ENCODE results near the gene ZNF391. TPM values are rescaled to one million over a fixed set of nuclear protein-coding genes. Genes with fewer than 3 reads are reported as not detected.

ZNF391 gene
- total and polyA plus RNA-seq, 2 donors: 2.6 to 6.9 TPM

GRCh38 chr6:27439371-27439770 lies 50.8 kb downstream of the ZNF391 start:
- Histone ChIP-seq H3K27ac (ENCODE audit: low read depth) (no peak overlapping the region), H3K4me1 (ENCODE audit: insufficient read depth) (no peaks in the 10 kb centered on the region), H3K4me3 (ENCODE audit: low read depth, low read length) (no peak overlapping the region), H3K36me3 (ENCODE audit: insufficient read depth) (no peaks in the 10 kb centered on the region)
- WGBS: 97% methylated on average over 4 of the region's 4 CpGs
- no peak for DNase-seq (ENCODE audit: extremely low spot score)

- Histone ChIP-seq H3K4me1 (ENCODE audit: insufficient read depth) (no peaks in the 10 kb centered on the region), H3K27ac (ENCODE audit: low read depth) (no peak overlapping the region), H3K36me3 (ENCODE audit: insufficient read depth) (no peaks in the 10 kb centered on the region), H3K4me3 (ENCODE audit: low read depth, low read length) (no peak overlapping the region)
- 90% methylated on average over 3 of the region's 3 CpGs for WGBS
- DNase-seq (ENCODE audit: extremely low spot score): no peak
Observed at GRCh38 chr6:27441001-27441400, 52.4 kb downstream of the ZNF391 start.

DNA sequence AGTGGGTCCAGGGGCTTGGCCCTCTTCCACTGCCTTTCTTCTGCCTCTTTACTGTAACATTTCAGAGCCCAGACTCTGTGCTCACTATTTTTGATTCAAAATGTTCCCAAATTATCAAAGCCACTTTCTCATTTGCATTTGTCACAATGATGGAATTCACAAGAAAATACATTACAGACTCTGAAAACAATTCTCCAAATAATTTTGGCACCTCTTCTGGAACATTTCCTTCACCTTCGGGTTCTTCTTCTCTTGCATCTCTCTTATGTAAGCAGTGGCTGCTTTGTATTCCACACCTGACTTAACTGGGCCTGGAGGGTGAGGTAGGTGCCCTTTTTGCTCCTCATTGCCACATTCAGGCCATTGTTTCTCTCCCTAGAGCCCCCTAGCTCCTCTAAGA lies 54.4 kb downstream of the ZNF391 start:
- no peak for DNase-seq (ENCODE audit: extremely low spot score)
- WGBS: 93% methylated on average over 1 of the region's 1 CpG
- Histone ChIP-seq H3K36me3 (ENCODE audit: insufficient read depth) (no peaks in the 10 kb centered on the region), H3K4me1 (ENCODE audit: insufficient read depth) (no peaks in the 10 kb centered on the region), H3K27ac (ENCODE audit: low read depth) (no peak overlapping the region), H3K4me3 (ENCODE audit: low read depth, low read length) (no peak overlapping the region)

- no peaks in the 10 kb centered on the region for H3K4me1 ChIP-seq (ENCODE audit: insufficient read depth)
- H3K4me3 ChIP-seq (ENCODE audit: low read depth, low read length): no peak overlapping the region
- no peak overlapping the region for H3K27ac ChIP-seq (ENCODE audit: low read depth)
- WGBS: 100% methylated on average over 1 of the region's 1 CpG
- H3K36me3 ChIP-seq (ENCODE audit: insufficient read depth): peaks cover 10% of the 10 kb centered on the region
- DNase-seq (ENCODE audit: extremely low spot score): no peak
Observed at GRCh38 chr6:27448456-27448855, 59.9 kb downstream of the ZNF391 start.

DNA sequence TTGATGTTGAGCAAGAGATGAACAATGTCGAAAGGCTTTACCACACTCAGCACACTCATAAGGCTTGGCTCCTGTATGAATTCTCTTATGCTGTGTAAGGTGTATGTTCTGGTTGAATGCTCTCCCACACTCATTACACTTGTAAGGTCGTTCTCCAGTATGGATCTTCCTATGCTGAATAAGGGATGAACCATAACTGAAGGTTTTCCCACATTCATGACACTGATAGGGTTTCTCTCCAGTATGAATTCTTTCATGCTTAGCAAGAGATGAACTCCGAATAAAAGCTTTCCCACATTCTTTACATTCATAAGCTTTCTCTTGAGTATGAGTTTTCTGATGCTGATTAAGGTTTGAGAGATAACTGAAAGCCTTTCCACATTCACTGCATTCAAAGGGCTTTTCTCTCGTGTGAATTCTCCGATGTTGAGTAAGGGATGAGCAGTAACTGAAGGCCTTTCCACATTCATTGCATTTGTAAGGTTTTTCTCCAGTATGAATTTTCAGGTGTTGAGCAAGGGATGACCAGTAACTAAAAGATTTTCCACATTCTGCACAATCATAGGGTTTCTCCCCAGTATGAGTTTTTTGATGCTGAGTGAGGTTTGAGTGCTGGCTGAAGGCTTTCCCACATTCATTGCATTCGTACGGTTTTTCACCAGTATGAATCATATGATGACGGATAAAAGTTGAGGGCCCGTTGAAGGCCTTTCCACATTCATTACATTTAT lies 63.3 kb downstream of the ZNF391 start:
- Histone ChIP-seq H3K36me3 (ENCODE audit: insufficient read depth) (peaks cover 29% of the 10 kb centered on the region), H3K27ac (ENCODE audit: low read depth) (no peak overlapping the region), H3K4me3 (ENCODE audit: low read depth, low read length) (no peak overlapping the region), H3K4me1 (ENCODE audit: insufficient read depth) (no peaks in the 10 kb centered on the region)
- WGBS: 98% methylated on average over 9 of the region's 9 CpGs
- no peak for DNase-seq (ENCODE audit: extremely low spot score)

GRCh38 chr6:27452496-27452897 lies 63.9 kb downstream of the ZNF391 start:
- Histone ChIP-seq H3K4me1 (ENCODE audit: insufficient read depth) (no peaks in the 10 kb centered on the region), H3K36me3 (ENCODE audit: insufficient read depth) (peaks cover 33% of the 10 kb centered on the region), H3K27ac (ENCODE audit: low read depth) (no peak overlapping the region), H3K4me3 (ENCODE audit: low read depth, low read length) (no peak overlapping the region)
- WGBS: over 99% methylated on average over 3 of the region's 3 CpGs
- no peak for DNase-seq (ENCODE audit: extremely low spot score)

Small RNAs within 50 kb of the gene (small RNA-seq; reads per million reads assigned to genes)
- gene MCFD2P1: not detected

Other genes with a start within 250 kb of the ZNF391 start
- 2.0 TPM for gene PRSS16, start 141.1 kb upstream of the ZNF391 start, total RNA-seq
- 1.0 TPM for gene PRSS16, start 141.1 kb upstream of the ZNF391 start, polyA plus RNA-seq
- not detected for gene POM121L2, start 76.5 kb upstream of the ZNF391 start, total RNA-seq
- 0.03 TPM for gene POM121L2, start 76.5 kb upstream of the ZNF391 start, polyA plus RNA-seq
- 27.2 TPM for gene ZNF184, start 84.3 kb downstream of the ZNF391 start, total RNA-seq
- gene ZNF184, start 84.3 kb downstream of the ZNF391 start, polyA plus RNA-seq: 3.1 TPM